ENCODE data around the gene LYZL2.
A peak's percentile ranks its signal among the peaks of the same experiment; 100 is the strongest.
"Not testable (repeated sequence)": the region's sequence is repeated elsewhere in the genome, so short reads cannot be mapped to it uniquely, and the experiment has no call there.

The LYZL2 gene

DNA sequence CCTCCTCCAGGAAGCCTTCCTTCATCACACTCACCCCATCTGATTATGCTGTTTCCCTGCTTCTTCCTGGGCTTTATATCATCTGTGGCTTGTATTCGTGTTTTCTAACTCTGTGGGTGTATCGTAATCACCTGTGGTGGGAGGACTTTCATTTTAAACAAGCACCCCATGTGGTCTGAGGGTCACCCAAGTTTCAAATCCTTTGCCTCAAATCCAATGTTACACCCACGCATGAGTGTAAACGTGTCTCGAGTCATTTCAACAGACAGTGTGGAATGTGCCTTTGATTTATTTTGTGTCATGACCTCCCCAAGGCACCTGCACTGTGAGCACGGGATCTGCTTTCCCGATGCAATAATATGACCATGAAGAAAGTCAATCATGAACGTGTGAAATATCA is 17.5 kb upstream of the LYZL2 start:
- TF ChIP-seq, protein P1, sequence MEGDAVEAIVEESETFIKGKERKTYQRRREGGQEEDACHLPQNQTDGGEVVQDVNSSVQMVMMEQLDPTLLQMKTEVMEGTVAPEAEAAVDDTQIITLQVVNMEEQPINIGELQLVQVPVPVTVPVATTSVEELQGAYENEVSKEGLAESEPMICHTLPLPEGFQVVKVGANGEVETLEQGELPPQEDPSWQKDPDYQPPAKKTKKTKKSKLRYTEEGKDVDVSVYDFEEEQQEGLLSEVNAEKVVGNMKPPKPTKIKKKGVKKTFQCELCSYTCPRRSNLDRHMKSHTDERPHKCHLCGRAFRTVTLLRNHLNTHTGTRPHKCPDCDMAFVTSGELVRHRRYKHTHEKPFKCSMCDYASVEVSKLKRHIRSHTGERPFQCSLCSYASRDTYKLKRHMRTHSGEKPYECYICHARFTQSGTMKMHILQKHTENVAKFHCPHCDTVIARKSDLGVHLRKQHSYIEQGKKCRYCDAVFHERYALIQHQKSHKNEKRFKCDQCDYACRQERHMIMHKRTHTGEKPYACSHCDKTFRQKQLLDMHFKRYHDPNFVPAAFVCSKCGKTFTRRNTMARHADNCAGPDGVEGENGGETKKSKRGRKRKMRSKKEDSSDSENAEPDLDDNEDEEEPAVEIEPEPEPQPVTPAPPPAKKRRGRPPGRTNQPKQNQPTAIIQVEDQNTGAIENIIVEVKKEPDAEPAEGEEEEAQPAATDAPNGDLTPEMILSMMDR (IDR thresholded peaks at IDR 0.05), result no peak
- peaks cover 6 to 15% of the 10 kb centered on the region in 2 experiments for H3K4me1 ChIP-seq (ENCODE audit: control insufficient read depth in 1 of 2, insufficient read depth in 1 of 2, low read depth in 1 of 2, low read length in 1 of 2)
- no peak overlapping the region for H3K4me3 ChIP-seq (ENCODE audit: low read depth in 1 of 2, low read length in 1 of 2)
- H3K27ac ChIP-seq, result no peak overlapping the region
- H3K27me3 ChIP-seq, result peaks cover 18% of the 10 kb centered on the region
- H3K36me3 ChIP-seq, result no peaks in the 10 kb centered on the region
- H3K9me3 ChIP-seq, result no peaks in the 10 kb centered on the region

DNA sequence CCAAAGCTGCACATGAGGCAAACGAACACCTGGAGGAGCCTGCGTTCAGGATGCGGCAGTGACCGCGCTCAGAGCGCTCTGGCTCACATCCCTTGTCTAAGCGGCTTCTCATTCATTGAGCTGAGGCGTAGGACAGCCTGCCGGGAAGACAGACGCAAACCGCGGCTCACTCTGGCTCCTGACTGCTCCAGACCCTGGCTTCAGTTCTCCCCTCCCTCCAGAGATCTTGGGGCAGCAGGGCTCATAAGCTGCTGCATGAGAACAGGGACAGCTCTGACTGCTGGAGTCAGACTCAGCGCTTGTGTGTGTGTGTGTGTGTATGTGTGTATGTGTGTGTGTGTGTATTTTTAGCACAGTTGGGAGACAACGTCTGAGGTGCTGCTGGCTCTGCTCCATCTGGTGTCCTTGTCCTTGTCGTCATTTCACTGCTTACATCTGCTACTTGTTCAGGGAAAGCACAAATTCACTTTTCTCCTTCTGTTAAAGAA is 15.8 kb upstream of the LYZL2 start:
- Histone ChIP-seq H3K9me3 (no peaks in the 10 kb centered on the region), H3K36me3 (no peaks in the 10 kb centered on the region), H3K4me3 (ENCODE audit: low read depth in 1 of 2, low read length in 1 of 2) (no peak overlapping the region), H3K4me1 (ENCODE audit: control insufficient read depth in 1 of 2, insufficient read depth in 1 of 2, low read depth in 1 of 2, low read length in 1 of 2) (peaks cover 6 to 15% of the 10 kb centered on the region in 2 experiments), H3K27ac (no peak overlapping the region), H3K27me3 (peaks cover 16% of the 10 kb centered on the region)
- TF ChIP-seq, protein P1 (IDR thresholded peaks at IDR 0.05), result no peak

DNA sequence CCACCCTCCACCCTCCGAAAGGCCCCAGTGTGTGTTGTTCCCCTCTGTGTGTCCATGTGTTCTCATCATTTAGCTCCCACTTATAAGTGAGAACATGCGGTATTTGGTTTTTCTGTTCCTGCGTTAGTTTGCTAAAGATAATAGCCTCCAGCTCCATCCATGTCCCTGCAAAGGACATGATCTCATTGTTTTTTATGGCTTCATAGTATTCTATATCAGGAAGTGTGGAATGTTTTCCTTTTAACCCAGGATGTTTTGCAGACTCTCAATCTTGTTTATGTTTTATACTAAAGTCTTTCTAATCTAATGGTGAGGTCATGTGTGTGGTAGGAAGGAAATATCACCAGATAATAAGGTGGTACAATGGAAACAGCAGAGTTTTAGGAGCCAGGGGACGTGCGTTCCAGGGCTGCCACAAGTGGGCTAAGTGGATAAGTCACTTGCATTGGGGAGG is 14.9 kb upstream of the LYZL2 start:
- peaks cover 16% of the 10 kb centered on the region for H3K27me3 ChIP-seq
- not testable (repeated sequence) for H3K4me3 ChIP-seq (ENCODE audit: low read depth in 1 of 2, low read length in 1 of 2); H3K27ac ChIP-seq; H3K9me3 ChIP-seq; H3K36me3 ChIP-seq
- H3K4me1 ChIP-seq (ENCODE audit: control insufficient read depth in 1 of 2, insufficient read depth in 1 of 2, low read depth in 1 of 2, low read length in 1 of 2), result peaks cover 6 to 15% of the 10 kb centered on the region in 2 experiments

DNA sequence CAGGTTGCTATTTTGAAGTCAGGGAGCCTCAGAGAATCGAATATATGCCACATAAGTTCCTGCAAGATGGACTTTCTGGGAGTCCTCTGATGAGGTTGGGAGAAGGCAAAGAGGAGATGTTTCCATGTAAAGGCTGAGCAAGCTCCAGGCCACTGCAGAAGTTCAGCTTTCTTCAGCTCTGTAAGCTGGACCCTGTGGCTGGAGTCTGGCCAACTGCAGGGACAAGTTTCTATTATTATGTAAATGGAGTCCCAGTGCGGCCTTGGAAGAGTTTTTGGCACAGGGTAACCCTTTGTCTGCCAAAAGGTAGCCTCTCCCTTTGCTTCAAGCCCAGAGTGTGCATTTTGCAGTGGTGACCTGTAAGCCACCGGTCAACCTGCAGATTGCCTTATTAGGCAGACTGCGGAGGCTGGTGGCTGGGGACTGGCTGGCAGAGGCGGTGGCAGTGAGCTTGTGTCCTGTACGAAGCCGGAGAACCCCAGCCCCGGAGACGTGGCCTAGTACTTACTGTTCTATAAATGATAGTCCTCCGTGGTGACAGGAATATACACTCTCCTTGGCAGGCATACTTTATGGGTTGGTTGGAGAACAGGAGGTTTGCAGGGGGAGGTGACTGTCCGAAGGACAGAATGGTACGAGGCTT is 14.1 kb upstream of the LYZL2 start:
- H3K27ac ChIP-seq; H3K4me3 ChIP-seq (ENCODE audit: low read depth in 1 of 2, low read length in 1 of 2); H3K36me3 ChIP-seq; H3K9me3 ChIP-seq: not testable (repeated sequence)
- Histone ChIP-seq H3K4me1 (ENCODE audit: control insufficient read depth in 1 of 2, insufficient read depth in 1 of 2, low read depth in 1 of 2, low read length in 1 of 2) (peaks cover 6 to 15% of the 10 kb centered on the region in 2 experiments), H3K27me3 (peaks cover 14% of the 10 kb centered on the region)

DNA sequence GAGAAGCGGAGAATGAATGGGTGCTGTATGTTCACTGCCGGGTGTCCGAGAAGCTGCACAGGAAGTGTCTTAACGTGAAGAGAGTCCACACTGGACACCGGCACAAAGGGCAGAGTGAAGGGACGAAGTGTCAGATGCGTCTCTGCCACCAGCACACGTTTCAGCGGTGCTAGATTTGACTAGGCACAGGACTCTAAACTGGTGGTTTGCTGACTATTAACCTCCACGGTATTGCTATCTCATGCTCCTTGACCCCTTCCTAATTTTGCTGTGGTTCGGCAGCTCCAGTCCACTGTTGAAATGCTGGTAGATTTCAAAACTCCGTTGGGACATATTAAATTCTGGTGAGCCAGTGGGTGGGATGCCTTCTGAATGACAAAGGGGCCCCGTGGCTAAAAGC is 13.3 kb upstream of the LYZL2 start:
- not testable (repeated sequence) for H3K27ac ChIP-seq; H3K9me3 ChIP-seq; H3K4me3 ChIP-seq (ENCODE audit: low read depth in 1 of 2, low read length in 1 of 2); H3K36me3 ChIP-seq
- H3K4me1 ChIP-seq (ENCODE audit: control insufficient read depth in 1 of 2, insufficient read depth in 1 of 2, low read depth in 1 of 2, low read length in 1 of 2), result peaks cover 6 to 15% of the 10 kb centered on the region in 2 experiments
- H3K27me3 ChIP-seq, result peaks cover 10% of the 10 kb centered on the region

DNA sequence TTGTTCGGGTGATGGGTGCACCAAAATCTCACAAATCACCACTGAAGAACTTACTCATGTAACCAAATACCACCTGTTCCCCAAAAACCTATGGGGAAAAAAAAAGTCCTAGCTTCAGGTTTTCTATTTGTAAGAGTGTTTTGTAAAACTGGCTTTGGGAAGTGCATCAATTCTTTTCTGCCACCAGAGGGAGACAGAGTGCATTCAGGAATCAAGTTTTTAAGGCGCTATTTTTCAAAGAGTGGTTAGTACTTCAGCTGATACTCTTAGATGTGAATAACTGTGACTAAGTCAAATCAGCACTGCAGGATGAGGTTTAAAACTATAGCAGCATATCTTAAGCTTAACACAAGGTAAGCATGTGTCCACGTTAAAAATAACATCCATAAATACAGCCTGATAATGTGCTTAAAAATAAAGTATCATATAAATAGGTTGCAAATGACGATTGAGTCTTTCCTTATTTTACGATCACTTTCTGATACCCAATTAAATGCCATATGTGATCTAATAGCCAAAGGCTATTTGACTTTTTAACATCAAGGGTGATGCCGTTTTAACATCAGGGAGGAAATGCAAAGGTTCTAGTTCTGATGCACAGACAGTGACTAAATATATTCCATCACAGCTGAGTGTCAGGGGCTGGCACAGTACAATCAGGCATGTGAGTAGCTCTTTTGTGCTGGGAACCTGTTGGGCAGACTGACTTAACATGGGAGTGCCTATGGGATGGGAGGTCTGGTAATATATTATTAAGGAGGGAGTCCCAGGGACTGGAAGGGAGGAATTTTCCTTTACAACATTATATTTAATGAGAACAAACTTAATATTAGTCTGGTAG is 10.6 kb upstream of the LYZL2 start:
- TF ChIP-seq, protein P1 (IDR thresholded peaks at IDR 0.05), result peak; percentile 75
- H3K27me3 ChIP-seq, result peaks cover 3% of the 10 kb centered on the region

More for the DNA sequence above, 10.6 kb upstream of the LYZL2 start:
- no peaks in the 10 kb centered on the region for H3K9me3 ChIP-seq
- H3K36me3 ChIP-seq, result no peaks in the 10 kb centered on the region
- no peak overlapping the region for H3K27ac ChIP-seq
- H3K4me1 ChIP-seq (ENCODE audit: control insufficient read depth in 1 of 2, insufficient read depth in 1 of 2, low read depth in 1 of 2, low read length in 1 of 2), result peaks cover 6 to 15% of the 10 kb centered on the region in 2 experiments
- no peak overlapping the region for H3K4me3 ChIP-seq (ENCODE audit: low read depth in 1 of 2, low read length in 1 of 2)
